Measurements from ENCODE around the gene PDP2. TPM values are rescaled to one million over a fixed set of nuclear protein-coding genes. Genes with fewer than 3 reads are reported as not detected.

The PDP2 gene
- 10 to 100 TPM in 1 of 3 donors, 1 to 10 TPM in 2; 3.6 to 10.2 (median 4.1) TPM for polyA plus RNA-seq

- WGBS, 3 donors: 0 to 1% (median 1%) methylated on average over 54 to 58 of the region's 58 CpGs
- H3K27ac ChIP-seq (ENCODE audit: low read depth, low read length): no peak within 1 kb of the TSS
Measured at GRCh38 chr16:66880288-66881013, at the start of gene PDP2. PDP2 (plus strand) TSS chr16:66880515; CDS start chr16:66884285, 3,770 bp downstream.

GRCh38 chr16:66832190-66832589, 48.1 kb upstream of the PDP2 start:
- 60 to 83% (median 74%) methylated on average over 3 of the region's 3 CpGs for WGBS, 3 donors
- H3K27ac ChIP-seq (ENCODE audit: low read depth, low read length): no peak overlapping the region

- 69 to 76% (median 71%) methylated on average over 7 of the region's 7 CpGs for WGBS, 3 donors
- no peak overlapping the region for H3K27ac ChIP-seq (ENCODE audit: low read depth, low read length)
Measured at GRCh38 chr16:66832661-66833305, 47.5 kb upstream of the PDP2 start.

GRCh38 chr16:66834746-66835145, 45.6 kb upstream of the PDP2 start:
- 82 to 88% (median 87%) methylated on average over 5 of the region's 5 CpGs for WGBS, 3 donors
- no peak overlapping the region for H3K27ac ChIP-seq (ENCODE audit: low read depth, low read length)

GRCh38 chr16:66840883-66841282, 39.4 kb upstream of the PDP2 start:
- WGBS, 3 donors: 48 to 50% (median 48%) methylated on average over 3 of the region's 3 CpGs
- no peak overlapping the region for H3K27ac ChIP-seq (ENCODE audit: low read depth, low read length)

- H3K27ac ChIP-seq (ENCODE audit: low read depth, low read length): no peak overlapping the region
- 87 to 91% (median 88%) methylated on average over 4 of the region's 4 CpGs for WGBS, 3 donors
Measured at GRCh38 chr16:66841366-66841765, 38.9 kb upstream of the PDP2 start.

- WGBS, 3 donors: 70 to 81% (median 78%) methylated on average over 7 of the region's 7 CpGs
- no peak overlapping the region for H3K27ac ChIP-seq (ENCODE audit: low read depth, low read length)
Measured at GRCh38 chr16:66842765-66843164, 37.5 kb upstream of the PDP2 start.

- no peak overlapping the region for H3K27ac ChIP-seq (ENCODE audit: low read depth, low read length)
- 94 to 99% (median 97%) methylated on average over 2 of the region's 2 CpGs for WGBS, 3 donors
Measured at GRCh38 chr16:66843191-66843590, 37.1 kb upstream of the PDP2 start.

GRCh38 chr16:66844009-66844341, 36.3 kb upstream of the PDP2 start:
- H3K27ac ChIP-seq (ENCODE audit: low read depth, low read length): no peak overlapping the region
- 17 to 21% (median 19%) methylated on average over 11 to 14 of the region's 14 CpGs for WGBS, 3 donors

GRCh38 chr16:66844342-66845079, 35.8 kb upstream of the PDP2 start, which contains the start of gene CA7:
CA7 (plus strand) TSS chr16:66844414; CDS start chr16:66844488, 74 bp downstream.
- H3K27ac ChIP-seq (ENCODE audit: low read depth, low read length): no peak within 1 kb of the TSS
- WGBS, 3 donors: 1 to 2% (median 2%) methylated on average over 74 to 79 of the region's 79 CpGs

GRCh38 chr16:66845080-66845410, 35.3 kb upstream of the PDP2 start:
- H3K27ac ChIP-seq (ENCODE audit: low read depth, low read length): no peak overlapping the region
- 13 to 17% (median 13%) methylated on average over 10 of the region's 10 CpGs for WGBS, 3 donors

- WGBS, 3 donors: 52 to 59% (median 58%) methylated on average over 9 of the region's 9 CpGs
Measured at GRCh38 chr16:66845791-66846221, 34.5 kb upstream of the PDP2 start.

GRCh38 chr16:66846266-66846665, 34.0 kb upstream of the PDP2 start:
- 89 to 96% (median 90%) methylated on average over 1 of the region's 1 CpG for WGBS, 3 donors
- no peak overlapping the region for H3K27ac ChIP-seq (ENCODE audit: low read depth, low read length)

More at GRCh38 chr16:66845791-66846221, 34.5 kb upstream of the PDP2 start:
- no peak overlapping the region for H3K27ac ChIP-seq (ENCODE audit: low read depth, low read length)

- no peak overlapping the region for H3K27ac ChIP-seq (ENCODE audit: low read depth, low read length)
- WGBS, 3 donors: 93 to 94% (median 94%) methylated on average over 6 of the region's 6 CpGs
Measured at GRCh38 chr16:66846831-66847230, 33.5 kb upstream of the PDP2 start.

GRCh38 chr16:66847533-66848067, 32.7 kb upstream of the PDP2 start:
- 73 to 78% (median 77%) methylated on average over 6 of the region's 6 CpGs for WGBS, 3 donors

GRCh38 chr16:66848172-66848571, 32.1 kb upstream of the PDP2 start:
- WGBS, 3 donors: 75 to 81% (median 76%) methylated on average over 2 of the region's 2 CpGs

More at GRCh38 chr16:66847533-66848067, 32.7 kb upstream of the PDP2 start:
- no peak overlapping the region for H3K27ac ChIP-seq (ENCODE audit: low read depth, low read length)

GRCh38 chr16:66849021-66849420, 31.3 kb upstream of the PDP2 start:
- 86 to 92% (median 91%) methylated on average over 2 of the region's 2 CpGs for WGBS, 3 donors
- H3K27ac ChIP-seq (ENCODE audit: low read depth, low read length): no peak overlapping the region

More at GRCh38 chr16:66848172-66848571, 32.1 kb upstream of the PDP2 start:
- H3K27ac ChIP-seq (ENCODE audit: low read depth, low read length): no peak overlapping the region

- no peak overlapping the region for H3K27ac ChIP-seq (ENCODE audit: low read depth, low read length)
- WGBS, 3 donors: 82 to 92% (median 89%) methylated on average over 4 of the region's 4 CpGs
Measured at GRCh38 chr16:66849549-66849948, 30.8 kb upstream of the PDP2 start.
